Esophagus squamous epithelium (tissue), 5 donors: ENCODE data around the gene ICA1. TPM values are rescaled to one million over a fixed set of nuclear protein-coding genes. Genes with fewer than 3 reads are reported as not detected.

Experiments used
- DNase-seq: peaks from one replicate; lab custom pipeline; 2025; lab: John Stamatoyannopoulos, UW
- H3K27ac ChIP-seq, 4 donors: fragments of 200-600 bp; sonication (generic); one replicate each; pipeline ENCODE4 v1.5.1; 2016 to 2019; ENCODE audit warnings: mild to moderate bottlenecking in 1 of 4
- H3K27me3 ChIP-seq, 4 donors: fragments of 200-600 bp; sonication (generic); 1 replicate in 3 of 4; 2 replicates in 1 of 4; pipeline versions ENCODE4 v1.5.1 to v1.6.0; 2017 to 2021; ENCODE audit warnings: antibody characterized with exemption in 1 of 4
- H3K36me3 ChIP-seq, 3 donors: fragments of 200-600 bp; sonication (generic); one replicate each; pipeline ENCODE4 v1.5.1; 2016 to 2019
- H3K4me1 ChIP-seq, 3 donors: fragments of 200-600 bp; sonication (generic); one replicate each; pipeline ENCODE4 v1.5.1; 2017 to 2019
- H3K4me3 ChIP-seq, 4 donors: fragments of 200-600 bp; sonication (generic); 1 replicate in 3 of 4; 2 replicates in 1 of 4; pipeline ENCODE4 v1.5.1; 2016 to 2019; ENCODE audit warnings: mild to moderate bottlenecking in 2 of 4, moderate library complexity in 1 of 4
- H3K9me3 ChIP-seq, 3 donors: fragments of 200-600 bp; sonication (generic); one replicate each; pipeline ENCODE4 v1.5.1; 2016 to 2019
- POLR2A ChIP-seq, 4 donors: fragments of 450-650 bp; IDR thresholded peaks; one replicate each; pipeline ENCODE4 v1.6.1; 2017; ENCODE audit warnings: antibody characterized with exemption in 4 of 4, mild to moderate bottlenecking in 4 of 4, moderate library complexity in 3 of 4
- WGBS, 2 donors: methylation state at CpG; one replicate each; pipeline ENCODE4 v1.1.5; 2018; 5-methylcytosine and 5-hydroxymethylcytosine counted together
- intact Hi-C: fragments of 100-400 bp; cut with DNase I; formaldehyde crosslinking; loops from one replicate; pipeline ENCODE4 v1.15.0; 2022
- total RNA-seq, 4 donors: library from RNA; depleted of rRNA; stranded (reverse); fragments of >200 nt; gene quantifications; one replicate each; pipeline ENCODE4 v1.1.0, GENCODE V29; 2016
- TF ChIP-seq, protein P1 (sequence below), 6 experiments: fragments of 450-650 bp in 4 of 6; fragments of 200-600 bp in 2 of 6; sonication (generic) in 2 of 6; IDR thresholded peaks; one replicate each; pipeline ENCODE4 v1.5.1; 2016 to 2019; ENCODE audit warnings: antibody characterized with exemption in 6 of 6, mild to moderate bottlenecking in 4 of 6, moderate library complexity in 4 of 6
- donor health status: DM: yes; HTN: yes; CAD: no.

ICA1 gene
- total RNA-seq, 4 donors from 2014 or later = 5.6 to 12.6 (median 9.6) TPM

DNA sequence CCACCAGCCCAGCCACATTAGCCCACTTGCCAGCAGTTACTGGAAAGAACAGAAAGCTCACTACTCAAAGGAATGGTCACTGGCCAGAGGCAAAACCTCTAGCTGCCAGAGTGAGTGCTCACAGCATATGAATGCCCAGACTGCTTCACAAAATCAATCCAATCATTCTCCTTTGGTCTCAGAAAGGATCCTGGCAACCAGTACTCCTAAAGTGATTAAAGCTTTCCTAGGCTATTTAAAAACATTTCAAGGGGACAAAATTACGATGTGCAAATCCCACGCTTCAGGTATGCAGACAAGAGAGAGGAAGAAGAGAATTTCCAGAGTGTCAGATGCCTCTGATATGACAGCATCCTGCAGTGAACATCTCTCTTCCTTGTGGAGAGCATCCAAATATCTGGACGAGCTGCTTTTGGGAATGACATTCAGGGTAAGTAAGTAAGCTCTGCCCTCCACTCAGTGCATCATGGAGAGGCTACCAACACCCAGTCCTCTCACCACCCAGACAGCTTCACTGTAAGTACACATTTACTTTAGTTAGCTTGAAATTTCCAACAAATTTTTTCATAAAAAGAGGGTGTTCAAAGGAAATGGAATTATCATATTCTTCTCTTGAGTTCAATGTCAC is 25.1 kb downstream of the ICA1 start:
- no peaks in the 10 kb centered on the region for H3K9me3 ChIP-seq
- TF ChIP-seq POLR2A (IDR thresholded peaks at IDR 0.05) = no peak
- TF ChIP-seq, protein P1, sequence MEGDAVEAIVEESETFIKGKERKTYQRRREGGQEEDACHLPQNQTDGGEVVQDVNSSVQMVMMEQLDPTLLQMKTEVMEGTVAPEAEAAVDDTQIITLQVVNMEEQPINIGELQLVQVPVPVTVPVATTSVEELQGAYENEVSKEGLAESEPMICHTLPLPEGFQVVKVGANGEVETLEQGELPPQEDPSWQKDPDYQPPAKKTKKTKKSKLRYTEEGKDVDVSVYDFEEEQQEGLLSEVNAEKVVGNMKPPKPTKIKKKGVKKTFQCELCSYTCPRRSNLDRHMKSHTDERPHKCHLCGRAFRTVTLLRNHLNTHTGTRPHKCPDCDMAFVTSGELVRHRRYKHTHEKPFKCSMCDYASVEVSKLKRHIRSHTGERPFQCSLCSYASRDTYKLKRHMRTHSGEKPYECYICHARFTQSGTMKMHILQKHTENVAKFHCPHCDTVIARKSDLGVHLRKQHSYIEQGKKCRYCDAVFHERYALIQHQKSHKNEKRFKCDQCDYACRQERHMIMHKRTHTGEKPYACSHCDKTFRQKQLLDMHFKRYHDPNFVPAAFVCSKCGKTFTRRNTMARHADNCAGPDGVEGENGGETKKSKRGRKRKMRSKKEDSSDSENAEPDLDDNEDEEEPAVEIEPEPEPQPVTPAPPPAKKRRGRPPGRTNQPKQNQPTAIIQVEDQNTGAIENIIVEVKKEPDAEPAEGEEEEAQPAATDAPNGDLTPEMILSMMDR (IDR thresholded peaks at IDR 0.05) = no peak
- H3K27ac ChIP-seq = no peak overlapping the region
- no peaks in the 10 kb centered on the region for H3K27me3 ChIP-seq
- H3K36me3 ChIP-seq = no peaks in the 10 kb centered on the region
- no peak for DNase-seq
- WGBS, 2 donors = 57 to 68% methylated on average over 3 of the region's 3 CpGs
- H3K4me1 ChIP-seq = no peaks in the 10 kb centered on the region
- intact Hi-C loops = no loop called here
- H3K4me3 ChIP-seq = no peak overlapping the region

DNA sequence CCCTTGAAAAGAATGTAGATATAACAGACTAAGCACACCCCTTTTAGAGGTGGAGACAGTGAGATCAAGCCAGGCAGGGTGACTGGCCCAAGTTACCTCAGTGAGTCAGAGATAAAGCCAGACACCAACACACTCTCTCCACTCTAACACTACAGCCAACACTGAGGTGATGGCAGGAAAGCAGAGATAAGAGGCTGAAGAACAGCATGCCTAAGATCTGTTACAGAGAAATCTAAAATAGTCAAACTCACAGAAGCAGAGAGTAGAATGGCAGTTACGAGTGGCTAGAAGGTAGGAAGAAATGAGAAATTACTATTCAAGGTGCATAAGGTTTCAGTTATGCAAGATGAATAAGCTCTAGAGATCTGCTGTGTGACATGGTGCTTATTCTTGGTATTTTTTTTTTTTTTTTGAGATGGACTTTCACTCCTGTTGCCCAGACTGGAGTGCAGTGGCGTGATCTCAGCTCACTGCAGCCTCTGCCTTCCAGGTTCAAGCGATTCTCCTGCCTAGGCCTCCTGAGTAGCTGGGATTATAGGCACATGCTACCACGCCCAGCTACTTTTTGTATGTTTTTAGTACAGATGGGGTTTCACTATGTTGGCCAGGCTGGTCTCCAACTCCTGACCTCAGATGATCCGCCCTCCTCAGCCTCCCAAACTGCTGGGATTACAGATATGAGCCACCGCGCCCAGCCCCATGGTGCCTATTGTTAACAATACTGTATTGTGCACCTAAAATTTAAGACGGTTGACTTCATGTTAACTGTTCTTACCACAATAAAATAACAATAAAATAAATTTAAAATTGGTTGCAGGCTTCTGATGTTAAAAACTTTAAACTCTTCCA is 28.7 kb downstream of the ICA1 start:
- 89 to 90% methylated on average over 8 of the region's 8 CpGs for WGBS, 2 donors
- H3K4me3 ChIP-seq = no peak overlapping the region
- intact Hi-C loops = no loop called here
- TF ChIP-seq POLR2A (IDR thresholded peaks at IDR 0.05) = no peak
- TF ChIP-seq, protein P1 (IDR thresholded peaks at IDR 0.05) = no peak
- H3K4me1 ChIP-seq = no peaks in the 10 kb centered on the region
- no peak for DNase-seq
- H3K36me3 ChIP-seq = no peaks in the 10 kb centered on the region
- H3K9me3 ChIP-seq = no peaks in the 10 kb centered on the region
- H3K27ac ChIP-seq = no peak overlapping the region
- no peaks in the 10 kb centered on the region for H3K27me3 ChIP-seq

DNA sequence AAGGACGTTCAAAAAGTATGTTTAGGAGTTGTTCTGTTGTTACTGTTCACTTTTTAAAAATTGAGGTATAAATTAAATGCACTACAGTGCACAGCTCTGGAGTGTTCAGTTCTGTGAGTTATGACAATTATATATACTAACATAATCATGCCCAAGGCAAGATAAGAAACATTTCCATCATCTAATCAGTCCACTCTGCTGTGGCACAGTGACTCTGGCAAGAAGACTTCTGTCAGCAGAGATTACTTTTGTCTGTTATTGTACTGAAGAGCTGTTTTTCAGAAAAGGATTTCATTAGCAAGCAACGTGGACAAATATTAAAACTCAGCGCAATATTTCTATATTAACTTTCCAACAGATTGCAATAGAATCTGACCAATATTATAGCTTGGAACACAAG is 32.0 kb downstream of the ICA1 start:
- no peak for DNase-seq
- Histone ChIP-seq H3K27me3 (no peaks in the 10 kb centered on the region), H3K4me3 (no peak overlapping the region), H3K9me3 (no peaks in the 10 kb centered on the region), H3K36me3 (no peaks in the 10 kb centered on the region), H3K4me1 (no peaks in the 10 kb centered on the region), H3K27ac (no peak overlapping the region)
- 61 to 68% methylated on average over 3 of the region's 3 CpGs for WGBS, 2 donors
- intact Hi-C loops = no loop called here
- TF ChIP-seq POLR2A (IDR thresholded peaks at IDR 0.05) = no peak
- TF ChIP-seq, protein P1 (IDR thresholded peaks at IDR 0.05) = no peak

DNA sequence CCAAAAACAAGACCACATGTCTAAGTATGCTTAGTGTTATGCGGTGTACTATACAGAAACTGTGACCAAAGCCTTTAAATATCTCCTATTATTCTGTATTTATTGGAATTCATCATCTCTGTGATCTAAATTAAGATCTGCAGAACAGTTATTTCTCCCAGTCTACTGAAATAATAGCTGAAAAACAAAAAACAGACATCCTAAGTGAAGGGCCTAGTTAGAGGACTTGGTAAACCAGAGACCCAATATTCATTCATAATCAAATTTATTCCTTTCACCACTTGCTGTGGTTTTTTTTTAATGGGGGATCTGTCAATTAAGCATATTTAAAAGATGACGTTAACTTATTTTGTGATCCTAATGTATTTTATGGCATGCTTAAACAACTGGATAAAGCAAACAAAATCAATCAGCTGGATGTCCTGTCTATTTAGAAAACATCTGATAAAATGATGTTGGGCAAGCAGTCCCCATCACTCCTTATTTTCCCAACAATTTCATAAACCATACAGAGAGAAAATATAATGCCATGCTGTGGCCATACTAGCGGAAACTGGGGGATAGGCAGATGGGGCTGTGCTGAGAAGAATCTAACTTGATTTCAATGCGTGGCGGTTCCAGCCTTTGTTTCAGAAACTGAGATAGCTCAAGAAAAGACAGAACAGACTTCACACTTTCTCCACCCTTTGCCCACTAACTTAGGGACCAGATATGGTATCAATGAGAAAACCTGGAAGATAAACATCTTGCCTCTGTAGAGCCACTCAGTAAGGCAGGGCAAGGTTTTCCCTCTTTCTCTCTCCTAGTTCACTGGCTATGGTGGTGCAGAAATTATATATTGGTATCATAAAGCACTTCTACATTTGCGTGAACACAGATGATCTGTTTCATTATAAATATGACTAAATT is 32.9 kb downstream of the ICA1 start:
- Histone ChIP-seq H3K27ac (no peak overlapping the region), H3K36me3 (no peaks in the 10 kb centered on the region), H3K9me3 (no peaks in the 10 kb centered on the region), H3K27me3 (no peaks in the 10 kb centered on the region), H3K4me1 (no peaks in the 10 kb centered on the region), H3K4me3 (no peak overlapping the region)
- 93 to 95% methylated on average over 6 of the region's 6 CpGs for WGBS, 2 donors
- TF ChIP-seq, protein P1 (IDR thresholded peaks at IDR 0.05) = no peak
- TF ChIP-seq POLR2A (IDR thresholded peaks at IDR 0.05) = no peak
- no peak for DNase-seq
- intact Hi-C loops = no loop called here
